ENCODE data around the gene SPIB.

SPIB gene

DNA sequence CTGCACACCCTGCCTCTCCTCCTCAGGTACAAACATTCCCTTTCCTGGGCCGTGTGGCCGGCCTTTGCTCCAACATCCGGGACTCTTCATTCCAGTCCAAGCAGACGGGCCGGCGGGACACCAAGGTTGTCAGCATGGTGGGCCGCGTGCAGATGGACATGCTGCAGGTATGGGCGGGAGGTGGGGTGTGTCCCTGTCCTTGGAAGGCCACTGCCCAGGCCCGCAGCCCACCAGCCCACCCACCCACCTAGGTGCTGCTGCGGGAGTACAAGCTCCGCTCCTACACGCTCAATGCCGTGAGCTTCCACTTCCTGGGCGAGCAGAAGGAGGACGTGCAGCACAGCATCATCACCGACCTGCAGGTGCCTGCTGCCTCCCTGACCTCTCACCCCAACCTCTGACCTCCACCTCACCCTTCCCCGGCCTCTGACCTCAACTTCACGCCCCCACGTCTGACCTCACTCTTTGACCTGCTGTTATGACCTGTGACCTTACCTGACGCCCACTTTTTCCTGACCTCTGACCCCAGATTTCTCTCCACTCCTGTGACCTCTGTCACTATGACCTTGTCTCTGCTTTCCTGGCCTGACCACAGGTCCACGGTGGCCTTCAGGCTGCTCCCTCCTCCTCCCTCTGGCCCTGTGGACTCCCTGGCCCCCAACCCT, 12.4 kb upstream of the SPIB start:
- Histone ChIP-seq H3K27me3 (no peaks in the 10 kb centered on the region), H3K27ac (no peak overlapping the region), H3K4me1 (ENCODE audit: control insufficient read depth in 1 of 2, insufficient read depth in 1 of 2, low read depth in 1 of 2, low read length in 1 of 2) (no peaks in the 10 kb centered on the region), H3K36me3 (peaks cover 70% of the 10 kb centered on the region), H3K4me3 (ENCODE audit: low read depth in 1 of 2, low read length in 1 of 2) (no peak overlapping the region), H3K9me3 (no peaks in the 10 kb centered on the region)
- TF ChIP-seq, protein P1, sequence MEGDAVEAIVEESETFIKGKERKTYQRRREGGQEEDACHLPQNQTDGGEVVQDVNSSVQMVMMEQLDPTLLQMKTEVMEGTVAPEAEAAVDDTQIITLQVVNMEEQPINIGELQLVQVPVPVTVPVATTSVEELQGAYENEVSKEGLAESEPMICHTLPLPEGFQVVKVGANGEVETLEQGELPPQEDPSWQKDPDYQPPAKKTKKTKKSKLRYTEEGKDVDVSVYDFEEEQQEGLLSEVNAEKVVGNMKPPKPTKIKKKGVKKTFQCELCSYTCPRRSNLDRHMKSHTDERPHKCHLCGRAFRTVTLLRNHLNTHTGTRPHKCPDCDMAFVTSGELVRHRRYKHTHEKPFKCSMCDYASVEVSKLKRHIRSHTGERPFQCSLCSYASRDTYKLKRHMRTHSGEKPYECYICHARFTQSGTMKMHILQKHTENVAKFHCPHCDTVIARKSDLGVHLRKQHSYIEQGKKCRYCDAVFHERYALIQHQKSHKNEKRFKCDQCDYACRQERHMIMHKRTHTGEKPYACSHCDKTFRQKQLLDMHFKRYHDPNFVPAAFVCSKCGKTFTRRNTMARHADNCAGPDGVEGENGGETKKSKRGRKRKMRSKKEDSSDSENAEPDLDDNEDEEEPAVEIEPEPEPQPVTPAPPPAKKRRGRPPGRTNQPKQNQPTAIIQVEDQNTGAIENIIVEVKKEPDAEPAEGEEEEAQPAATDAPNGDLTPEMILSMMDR (IDR thresholded peaks at IDR 0.05) = no peak

DNA sequence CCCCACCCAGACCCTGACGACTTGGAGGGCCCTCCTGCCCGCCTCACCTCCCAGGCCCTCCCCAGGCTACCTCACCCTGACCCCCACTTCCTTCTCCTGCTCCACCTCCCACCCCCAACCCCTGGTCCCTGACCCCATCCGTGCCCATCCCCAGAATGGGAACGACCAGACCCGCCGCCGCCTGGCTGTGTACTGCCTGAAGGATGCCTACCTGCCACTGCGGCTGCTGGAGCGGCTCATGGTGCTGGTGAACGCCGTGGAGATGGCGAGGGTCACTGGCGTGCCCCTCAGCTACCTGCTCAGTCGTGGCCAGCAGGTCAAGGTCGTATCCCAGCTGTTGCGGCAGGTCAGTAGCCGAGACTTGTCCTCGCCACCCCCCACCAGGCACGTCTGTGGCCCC, 11.9 kb upstream of the SPIB start:
- Histone ChIP-seq H3K9me3 (no peaks in the 10 kb centered on the region), H3K27ac (no peak overlapping the region), H3K4me1 (ENCODE audit: control insufficient read depth in 1 of 2, insufficient read depth in 1 of 2, low read depth in 1 of 2, low read length in 1 of 2) (no peaks in the 10 kb centered on the region), H3K4me3 (ENCODE audit: low read depth in 1 of 2, low read length in 1 of 2) (no peak overlapping the region), H3K27me3 (no peaks in the 10 kb centered on the region), H3K36me3 (peaks cover 69% of the 10 kb centered on the region)
- TF ChIP-seq, protein P1 (IDR thresholded peaks at IDR 0.05) = no peak

DNA sequence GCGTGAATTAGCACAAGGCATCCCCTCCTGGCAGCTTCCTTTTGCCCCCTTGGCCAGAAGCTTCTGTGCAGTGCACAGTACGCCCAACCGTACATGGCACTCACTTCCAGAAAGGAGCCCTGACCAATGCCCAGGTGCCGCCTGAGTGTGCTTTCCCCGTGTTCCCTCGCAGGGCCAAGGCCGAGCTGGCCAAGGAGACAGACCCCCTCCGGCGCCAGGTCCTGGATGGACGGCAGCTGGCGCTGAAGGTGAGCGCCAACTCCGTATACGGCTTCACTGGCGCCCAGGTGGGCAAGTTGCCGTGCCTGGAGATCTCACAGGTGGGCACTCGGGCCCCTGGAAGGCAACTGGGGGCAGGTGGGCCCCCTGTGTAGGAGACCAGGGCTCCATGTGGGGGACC, 9.4 kb upstream of the SPIB start:
- no peak overlapping the region for H3K27ac ChIP-seq
- peaks cover 48% of the 10 kb centered on the region for H3K36me3 ChIP-seq
- TF ChIP-seq, protein P1 (IDR thresholded peaks at IDR 0.05) = no peak
- H3K27me3 ChIP-seq = no peaks in the 10 kb centered on the region
- no peak overlapping the region for H3K4me3 ChIP-seq (ENCODE audit: low read depth in 1 of 2, low read length in 1 of 2)
- H3K4me1 ChIP-seq (ENCODE audit: control insufficient read depth in 1 of 2, insufficient read depth in 1 of 2, low read depth in 1 of 2, low read length in 1 of 2) = no peaks in the 10 kb centered on the region
- H3K9me3 ChIP-seq = no peaks in the 10 kb centered on the region

DNA sequence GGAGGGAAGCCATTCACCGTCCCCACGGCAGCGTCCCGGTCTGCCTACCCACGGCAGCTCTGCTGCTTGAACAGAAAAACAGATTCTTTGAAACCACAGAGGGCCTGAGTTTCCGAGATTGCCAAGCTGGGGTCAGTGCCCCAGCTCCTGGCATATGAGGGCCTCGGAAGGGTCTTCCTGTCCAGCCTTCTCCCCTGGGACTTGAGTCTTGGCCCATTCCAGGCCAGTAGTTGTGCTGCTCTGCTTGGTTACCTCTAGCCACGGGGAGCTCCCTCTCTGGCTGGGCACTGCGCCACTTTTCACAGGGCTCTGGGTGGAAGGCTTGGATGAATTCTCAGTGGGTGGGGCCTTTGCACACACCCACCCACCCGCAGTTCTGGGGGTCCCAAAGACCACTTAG, 8.6 kb upstream of the SPIB start:
- Histone ChIP-seq H3K4me3 (ENCODE audit: low read depth in 1 of 2, low read length in 1 of 2) (no peak overlapping the region), H3K36me3 (peaks cover 46% of the 10 kb centered on the region), H3K4me1 (ENCODE audit: control insufficient read depth in 1 of 2, insufficient read depth in 1 of 2, low read depth in 1 of 2, low read length in 1 of 2) (peaks cover 1 to 6% of the 10 kb centered on the region in 2 experiments), H3K9me3 (no peaks in the 10 kb centered on the region), H3K27ac (no peak overlapping the region), H3K27me3 (no peaks in the 10 kb centered on the region)
- TF ChIP-seq, protein P1 (IDR thresholded peaks at IDR 0.05) = no peak

DNA sequence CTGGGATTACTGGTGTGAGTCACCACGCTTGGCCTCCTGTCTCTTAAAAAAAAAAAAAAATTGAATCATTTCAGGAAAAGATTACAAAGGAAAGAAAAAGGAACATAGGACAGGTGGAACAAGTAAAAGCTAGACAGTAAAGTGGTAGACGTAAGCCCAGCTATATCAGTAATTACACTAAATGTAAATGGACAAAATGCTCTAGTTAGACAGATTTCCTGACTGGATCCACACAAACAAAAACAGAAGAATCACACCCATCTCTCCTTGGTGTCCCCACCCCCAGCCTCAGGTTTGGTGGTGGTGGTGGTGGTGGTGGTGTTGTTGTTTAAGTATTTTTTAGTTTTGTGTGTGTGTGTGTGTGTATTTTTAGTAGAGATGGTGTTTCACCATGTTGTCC, 6.3 kb upstream of the SPIB start:
- H3K36me3 ChIP-seq = peaks cover 25% of the 10 kb centered on the region
- TF ChIP-seq, protein P1 (IDR thresholded peaks at IDR 0.05) = no peak
- H3K4me1 ChIP-seq (ENCODE audit: control insufficient read depth in 1 of 2, insufficient read depth in 1 of 2, low read depth in 1 of 2, low read length in 1 of 2) = peaks cover 10 to 19% of the 10 kb centered on the region in 2 experiments
- H3K9me3 ChIP-seq = no peaks in the 10 kb centered on the region
- peaks cover 3% of the 10 kb centered on the region for H3K27me3 ChIP-seq
- H3K27ac ChIP-seq = no peak overlapping the region
- no peak overlapping the region for H3K4me3 ChIP-seq (ENCODE audit: low read depth in 1 of 2, low read length in 1 of 2)
